Activated CD4-positive, alpha-beta T cell treated with anti-CD3 and anti-CD28 coated beads, Interleukin-2, Interleukin-6, amounts not matched to agents 100 ng/mL and 50 ng/mL, durations not matched to agents 16 hours and 8 hours (primary cell): Measurements from ENCODE around the gene PAPLN.

Experiments
- DNase-seq: peaks from one replicate; pipeline ENCODE4 v3.0.0-alpha.2; 2020

Gene PAPLN

DNA sequence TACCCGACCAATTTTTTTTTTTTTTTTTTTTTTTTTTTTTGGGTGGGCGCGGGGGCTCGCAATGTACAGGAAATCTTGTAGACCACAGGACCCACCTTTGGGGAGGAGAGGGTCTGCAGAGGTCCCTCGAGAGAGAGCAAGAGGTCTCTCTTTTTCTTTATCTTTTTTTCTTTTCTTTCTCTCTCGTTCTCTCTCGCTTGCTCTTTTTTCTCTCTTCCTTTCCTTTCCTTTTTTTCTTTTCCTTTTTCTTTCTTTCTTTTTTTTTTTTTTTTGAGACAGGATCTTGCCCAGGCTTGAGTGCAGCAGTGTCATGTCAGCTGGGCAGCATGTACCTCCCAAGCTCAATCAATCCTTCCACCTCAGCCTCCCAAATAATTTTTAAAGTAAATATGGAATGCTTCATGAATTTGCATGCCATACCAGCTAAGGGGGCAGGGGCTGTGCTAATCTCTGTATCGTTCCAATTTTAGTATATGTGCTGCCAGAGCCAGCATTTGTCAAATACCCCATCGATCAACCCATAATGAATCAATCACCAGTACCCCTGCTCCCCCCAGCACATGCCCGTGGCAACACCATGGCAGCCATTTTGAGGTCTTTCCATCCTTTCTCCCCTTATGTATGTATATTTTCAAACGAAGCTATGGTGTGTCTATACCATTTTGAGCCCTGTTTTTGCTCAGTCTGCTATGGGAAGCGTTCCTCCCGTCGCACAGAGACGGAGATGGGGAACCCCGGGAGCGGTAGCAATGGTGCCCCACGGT is 9.3 kb downstream of the PAPLN start:
- DNase-seq = no peak

GRCh38 chr14:73248108-73248868 is 11.0 kb downstream of the PAPLN start:
- peak; percentile 33 for DNase-seq

DNA sequence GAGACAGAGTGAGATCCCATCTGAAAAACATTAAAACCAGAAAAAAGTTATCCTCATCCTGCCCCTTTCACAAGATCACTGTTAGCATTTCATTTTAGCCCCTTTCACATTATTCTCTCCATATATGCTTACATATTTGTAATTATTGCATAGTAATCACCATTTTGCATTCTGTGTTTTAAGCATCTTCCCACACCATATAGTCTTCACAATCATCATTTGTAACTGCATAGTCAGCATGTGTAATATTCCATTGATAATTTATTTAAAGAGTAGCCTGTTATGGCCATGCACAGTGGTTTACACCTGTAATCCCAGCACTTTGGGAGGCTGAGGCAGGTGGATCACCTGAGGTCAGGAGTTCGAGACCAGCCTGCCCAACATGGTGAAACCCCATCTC is 11.8 kb downstream of the PAPLN start:
- DNase-seq = no peak

DNA sequence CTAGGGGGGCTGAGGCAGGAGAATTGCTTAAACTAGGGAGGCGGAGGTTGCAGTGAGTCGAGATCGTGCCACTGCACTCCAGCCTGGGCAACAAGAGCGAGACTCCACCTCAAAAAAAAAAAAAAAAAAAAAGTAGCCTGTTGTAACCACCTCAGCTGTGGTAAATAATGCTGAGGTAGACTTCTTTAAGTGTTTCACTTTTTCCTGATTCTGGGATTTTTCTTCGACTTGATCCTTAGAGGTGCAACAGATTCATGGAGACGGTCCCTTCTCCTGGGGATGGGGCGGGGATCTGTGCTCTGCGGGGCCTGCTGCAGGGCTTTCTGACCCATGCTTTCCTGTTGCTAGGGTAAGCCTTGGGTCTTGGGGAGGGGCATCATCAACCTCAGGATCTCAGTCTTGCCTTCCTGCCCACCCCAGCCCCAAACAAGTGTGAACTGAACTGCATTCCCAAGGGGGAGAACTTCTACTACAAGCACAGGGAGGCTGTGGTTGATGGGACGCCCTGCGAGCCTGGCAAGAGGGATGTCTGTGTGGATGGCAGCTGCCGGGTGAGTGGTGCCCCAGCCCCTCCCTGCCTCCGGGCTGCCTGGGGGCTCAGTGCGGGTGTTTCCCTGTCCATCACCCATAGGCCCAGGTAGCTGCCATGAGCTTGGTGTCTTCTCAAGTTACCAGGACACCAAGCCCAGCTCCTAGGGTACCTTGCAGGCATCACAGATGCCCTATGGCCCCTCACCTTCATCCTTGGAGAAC is 12.4 kb downstream of the PAPLN start:
- no peak for DNase-seq

DNA sequence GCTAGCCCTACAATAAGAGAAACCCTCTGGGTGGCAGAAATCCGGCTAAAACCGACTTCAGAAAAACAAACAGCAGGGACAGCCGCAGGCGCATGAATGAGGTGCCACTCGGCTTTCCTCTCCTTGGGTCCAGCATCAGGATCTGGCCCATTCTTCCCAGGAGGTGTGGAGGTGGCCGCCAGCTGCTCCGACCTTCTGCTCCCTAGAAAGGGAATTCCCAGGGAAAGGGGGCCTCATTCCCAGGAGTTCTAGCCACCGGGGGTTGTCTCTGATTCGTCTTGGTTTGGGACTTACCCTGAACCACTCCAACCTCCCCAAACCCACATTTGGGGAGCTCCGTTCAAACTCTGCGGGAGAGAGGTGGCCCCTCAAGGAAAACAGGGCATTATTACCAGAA is 13.0 kb downstream of the PAPLN start:
- DNase-seq = no peak

DNA sequence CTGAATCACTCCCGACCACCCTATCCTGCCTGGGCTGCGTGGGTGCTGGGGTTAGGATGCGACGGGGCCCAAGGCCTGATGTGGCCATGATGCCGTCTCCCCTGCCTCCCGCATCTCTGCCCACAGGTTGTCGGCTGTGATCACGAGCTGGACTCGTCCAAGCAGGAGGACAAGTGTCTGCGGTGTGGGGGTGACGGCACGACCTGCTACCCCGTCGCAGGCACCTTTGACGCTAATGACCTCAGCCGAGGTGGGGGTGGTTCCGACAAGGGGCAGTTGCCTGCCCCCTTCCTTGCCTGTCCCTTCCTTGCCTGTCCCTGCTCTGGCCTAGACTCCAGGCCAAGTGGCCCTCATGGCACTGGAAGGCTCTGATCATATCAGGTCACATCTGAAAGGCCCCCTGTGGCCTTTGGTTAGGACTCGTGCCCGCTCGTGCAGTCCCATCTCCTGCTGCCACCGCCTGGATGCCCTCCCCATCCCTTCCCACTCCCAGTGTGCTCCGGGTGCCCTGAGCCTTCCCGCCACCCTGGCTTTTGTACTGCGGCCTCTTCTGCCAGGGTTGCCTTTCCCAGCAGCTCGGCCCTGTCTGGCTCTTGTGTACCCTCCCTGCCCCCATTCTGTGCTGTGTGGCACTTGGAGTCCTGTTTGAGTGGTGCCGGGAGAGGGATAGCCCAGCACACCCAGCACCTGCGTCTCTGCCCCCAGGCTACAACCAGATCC is 13.6 kb downstream of the PAPLN start:
- DNase-seq = no peak

DNA sequence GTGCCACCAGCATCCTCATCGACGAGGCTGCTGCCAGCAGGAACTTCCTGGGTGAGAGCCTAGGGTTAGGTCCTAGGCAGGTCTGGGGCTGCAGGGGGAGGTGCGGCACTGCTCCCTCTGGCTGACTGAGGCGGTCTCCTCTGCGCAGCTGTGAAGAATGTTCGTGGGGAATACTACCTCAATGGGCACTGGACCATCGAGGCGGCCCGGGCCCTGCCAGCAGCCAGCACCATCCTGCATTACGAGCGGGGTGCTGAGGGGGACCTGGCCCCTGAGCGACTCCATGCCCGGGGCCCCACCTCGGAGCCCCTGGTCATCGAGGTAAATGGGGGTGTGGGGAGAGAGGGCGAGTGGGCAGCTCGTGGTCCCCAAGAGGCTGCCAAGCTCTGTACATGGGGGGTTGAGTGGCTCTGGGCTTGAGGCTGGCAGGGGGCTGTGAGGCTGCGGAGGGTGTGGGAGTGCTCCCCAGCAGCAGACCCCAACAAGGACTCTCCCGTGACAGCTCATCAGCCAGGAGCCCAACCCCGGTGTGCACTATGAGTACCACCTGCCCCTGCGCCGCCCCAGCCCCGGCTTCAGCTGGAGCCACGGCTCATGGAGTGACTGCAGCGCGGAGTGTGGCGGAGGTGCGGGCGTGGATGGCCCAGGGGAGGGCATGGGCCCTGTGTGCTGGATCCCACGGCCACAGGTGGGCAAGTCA is 14.4 kb downstream of the PAPLN start:
- no peak for DNase-seq

GRCh38 chr14:73252491-73253322 is 15.4 kb downstream of the PAPLN start:
- DNase-seq = no peak

- no peak for DNase-seq
Measured at GRCh38 chr14:73253323-73253610, 16.0 kb downstream of the PAPLN start.

GRCh38 chr14:73253721-73254120 is 16.4 kb downstream of the PAPLN start:
- DNase-seq = no peak

DNA sequence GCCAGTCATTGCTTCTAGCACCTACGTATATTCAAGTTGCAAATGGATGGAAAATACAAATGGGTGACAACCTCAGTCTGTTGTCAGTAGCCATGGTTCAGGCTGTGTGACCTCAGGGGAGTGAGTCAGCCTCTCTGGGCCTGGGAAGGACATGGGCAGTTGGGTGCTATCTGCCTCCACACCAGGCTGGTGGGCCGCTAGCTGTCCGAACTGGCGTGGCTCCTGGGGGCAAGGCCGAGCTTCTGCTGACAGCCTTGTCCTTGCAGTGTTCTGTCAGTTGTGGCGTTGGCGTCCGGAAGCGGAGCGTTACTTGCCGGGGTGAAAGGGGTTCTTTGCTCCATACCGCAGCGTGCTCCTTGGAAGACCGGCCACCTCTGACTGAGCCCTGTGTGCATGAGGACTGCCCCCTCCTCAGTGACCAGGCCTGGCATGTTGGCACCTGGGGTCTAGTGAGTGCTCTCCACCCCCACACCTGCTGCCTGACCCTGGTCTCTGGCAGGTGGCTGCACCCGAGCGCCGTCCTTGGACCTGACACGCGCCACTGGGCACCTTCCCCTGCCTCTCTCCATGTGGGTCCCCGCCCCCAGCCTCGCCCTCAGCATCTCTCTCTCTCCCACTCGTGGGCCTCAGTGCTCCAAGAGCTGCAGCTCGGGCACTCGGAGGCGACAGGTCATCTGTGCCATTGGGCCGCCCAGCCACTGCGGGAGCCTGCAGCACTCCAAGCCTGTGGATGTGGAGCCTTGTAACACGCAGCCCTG is 17.1 kb downstream of the PAPLN start:
- no peak for DNase-seq

- no peak for DNase-seq
Measured at GRCh38 chr14:73255005-73255400, 17.7 kb downstream of the PAPLN start.

GRCh38 chr14:73255693-73256225 is 18.5 kb downstream of the PAPLN start:
- DNase-seq = no peak

GRCh38 chr14:73258076-73258475 is 20.8 kb downstream of the PAPLN start:
- DNase-seq = no peak

DNA sequence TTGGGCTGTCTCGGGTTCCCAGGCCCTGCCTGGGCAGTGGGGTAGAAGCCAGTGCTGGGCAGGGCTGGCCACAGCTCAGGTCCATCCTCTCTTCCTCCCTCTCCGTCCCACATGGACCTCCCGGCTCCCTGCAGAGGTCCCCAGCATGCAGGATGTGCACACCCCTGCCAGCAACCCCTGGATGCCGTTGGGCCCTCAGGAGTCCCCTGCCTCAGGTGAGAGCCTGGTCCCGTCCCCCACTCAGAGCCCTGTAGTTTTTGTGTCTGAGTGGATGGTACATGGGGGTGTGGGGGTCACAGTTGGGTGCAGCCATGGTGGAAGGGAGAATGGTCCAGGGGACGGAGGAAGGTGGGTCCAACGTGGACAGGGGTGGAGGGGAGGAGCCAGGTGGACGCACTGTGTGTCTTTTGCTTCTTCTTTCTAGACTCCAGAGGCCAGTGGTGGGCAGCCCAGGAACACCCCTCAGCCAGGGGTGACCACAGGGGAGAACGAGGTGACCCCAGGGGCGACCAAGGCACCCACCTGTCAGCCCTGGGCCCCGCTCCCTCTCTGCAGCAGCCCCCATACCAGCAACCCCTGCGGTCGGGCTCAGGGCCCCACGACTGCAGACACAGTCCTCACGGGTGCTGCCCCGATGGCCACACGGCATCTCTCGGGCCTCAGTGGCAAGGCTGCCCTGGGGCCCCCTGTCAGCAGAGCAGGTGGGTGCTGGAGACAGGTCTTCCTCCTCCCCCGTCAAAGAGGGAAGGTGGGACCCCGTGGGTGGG is 21.7 kb downstream of the PAPLN start:
- DNase-seq = no peak

DNA sequence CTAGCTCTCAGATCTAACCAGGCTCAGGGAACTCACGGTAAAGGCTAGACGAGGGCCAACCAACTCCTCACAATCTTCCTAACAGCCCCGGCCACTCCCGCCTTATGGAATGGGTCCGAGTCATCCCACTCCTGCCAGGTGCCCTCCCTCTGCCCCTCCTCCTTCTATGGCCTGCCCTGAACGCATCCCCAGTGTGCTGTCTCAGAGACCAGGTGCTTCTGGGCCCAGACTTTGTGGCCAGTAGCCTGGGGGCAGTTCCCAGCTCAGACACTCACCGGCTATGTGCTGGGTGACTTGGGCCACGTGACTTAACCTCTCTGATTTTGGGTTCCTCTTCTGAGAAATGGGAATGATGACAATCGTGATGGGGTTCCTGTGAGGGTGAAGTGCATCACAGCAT is 22.5 kb downstream of the PAPLN start:
- no peak for DNase-seq

- no peak for DNase-seq
Measured at GRCh38 chr14:73260574-73260973, 23.3 kb downstream of the PAPLN start.

GRCh38 chr14:73261075-73261474 is 23.8 kb downstream of the PAPLN start:
- DNase-seq = no peak

DNA sequence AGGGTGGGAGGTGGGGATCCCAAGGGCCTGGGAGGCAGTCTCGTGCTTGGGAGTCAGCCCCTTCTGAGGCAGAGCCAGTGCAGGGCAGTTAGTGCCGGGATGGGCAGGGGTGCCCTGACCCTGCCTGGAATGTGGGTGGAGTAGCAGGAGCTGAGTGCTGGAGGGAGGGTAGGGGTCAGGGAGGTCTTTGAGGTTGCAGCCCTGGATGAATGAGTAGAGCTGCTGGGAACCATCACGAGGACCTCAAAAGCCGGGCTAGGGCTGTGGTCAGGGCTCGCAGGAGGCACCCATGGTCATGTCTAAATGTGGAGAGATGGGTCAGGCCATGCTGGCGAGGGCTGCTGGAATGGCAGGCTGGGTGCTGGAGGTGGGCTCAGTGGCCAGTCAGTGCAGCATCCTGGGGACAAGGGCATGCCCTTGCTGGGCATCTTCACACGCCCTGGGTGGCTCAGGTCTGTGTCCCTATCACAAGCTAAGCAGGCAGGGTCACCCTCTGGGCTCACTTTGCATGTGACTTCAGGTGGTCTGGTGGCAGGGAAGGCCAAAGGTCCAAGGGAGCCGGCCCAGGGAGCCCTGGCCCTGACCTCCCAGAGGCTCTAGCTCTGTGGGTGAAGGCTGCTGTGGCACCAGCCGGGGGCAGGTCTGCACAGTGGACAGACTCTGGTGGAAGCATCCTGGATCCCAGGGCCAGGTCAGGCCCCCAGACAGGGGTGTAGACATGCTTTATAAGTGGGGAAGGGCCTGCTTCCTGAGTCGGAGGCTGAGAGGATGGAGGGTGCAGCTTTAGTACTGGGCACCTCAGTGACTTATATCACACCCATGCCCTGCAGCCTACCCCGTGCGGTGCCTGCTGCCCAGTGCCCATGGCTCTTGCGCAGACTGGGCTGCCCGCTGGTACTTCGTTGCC is 24.5 kb downstream of the PAPLN start:
- DNase-seq = no peak
